Thyroid gland (tissue), 4 donors: ENCODE measurements around the gene HECTD4.

Experiments used
- POLR2A ChIP-seq, 2 donors: fragments of 450-650 bp; IDR thresholded peaks; one replicate each; pipeline ENCODE4 v1.6.1; 2017; ENCODE audit warnings: antibody characterized with exemption in 2 of 2, mild to moderate bottlenecking in 2 of 2, moderate library complexity in 1 of 2
- TF ChIP-seq, protein P1 (sequence below), 6 experiments: fragments of 200-600 bp in 3 of 6; fragments of 450-650 bp in 3 of 6; sonication (generic) in 3 of 6; IDR thresholded peaks; one replicate each; pipeline ENCODE4 v1.5.1; 2016 to 2019; ENCODE audit warnings: antibody characterized with exemption in 6 of 6, mild to moderate bottlenecking in 2 of 6, inconsistent platforms in 1 of 6, moderate library complexity in 1 of 6

- TF ChIP-seq, protein P1, sequence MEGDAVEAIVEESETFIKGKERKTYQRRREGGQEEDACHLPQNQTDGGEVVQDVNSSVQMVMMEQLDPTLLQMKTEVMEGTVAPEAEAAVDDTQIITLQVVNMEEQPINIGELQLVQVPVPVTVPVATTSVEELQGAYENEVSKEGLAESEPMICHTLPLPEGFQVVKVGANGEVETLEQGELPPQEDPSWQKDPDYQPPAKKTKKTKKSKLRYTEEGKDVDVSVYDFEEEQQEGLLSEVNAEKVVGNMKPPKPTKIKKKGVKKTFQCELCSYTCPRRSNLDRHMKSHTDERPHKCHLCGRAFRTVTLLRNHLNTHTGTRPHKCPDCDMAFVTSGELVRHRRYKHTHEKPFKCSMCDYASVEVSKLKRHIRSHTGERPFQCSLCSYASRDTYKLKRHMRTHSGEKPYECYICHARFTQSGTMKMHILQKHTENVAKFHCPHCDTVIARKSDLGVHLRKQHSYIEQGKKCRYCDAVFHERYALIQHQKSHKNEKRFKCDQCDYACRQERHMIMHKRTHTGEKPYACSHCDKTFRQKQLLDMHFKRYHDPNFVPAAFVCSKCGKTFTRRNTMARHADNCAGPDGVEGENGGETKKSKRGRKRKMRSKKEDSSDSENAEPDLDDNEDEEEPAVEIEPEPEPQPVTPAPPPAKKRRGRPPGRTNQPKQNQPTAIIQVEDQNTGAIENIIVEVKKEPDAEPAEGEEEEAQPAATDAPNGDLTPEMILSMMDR (IDR thresholded peaks at IDR 0.05), result no peak
- TF ChIP-seq POLR2A (IDR thresholded peaks at IDR 0.05), result no peak
Observed at GRCh38 chr12:112367965-112368364, 14.3 kb downstream of the HECTD4 start.
